ENCODE results near the gene TMEM235. TPM values are rescaled to one million over a fixed set of nuclear protein-coding genes. Genes with fewer than 3 reads are reported as not detected.
A peak's percentile ranks its signal among the peaks of the same experiment; 100 is the strongest.

The TMEM235 gene
- total and polyA plus RNA-seq, 9 of the 15 experiments (the other 6 are each of a cell fraction or from before 2014, with no cell fraction given), result not detected

DNA sequence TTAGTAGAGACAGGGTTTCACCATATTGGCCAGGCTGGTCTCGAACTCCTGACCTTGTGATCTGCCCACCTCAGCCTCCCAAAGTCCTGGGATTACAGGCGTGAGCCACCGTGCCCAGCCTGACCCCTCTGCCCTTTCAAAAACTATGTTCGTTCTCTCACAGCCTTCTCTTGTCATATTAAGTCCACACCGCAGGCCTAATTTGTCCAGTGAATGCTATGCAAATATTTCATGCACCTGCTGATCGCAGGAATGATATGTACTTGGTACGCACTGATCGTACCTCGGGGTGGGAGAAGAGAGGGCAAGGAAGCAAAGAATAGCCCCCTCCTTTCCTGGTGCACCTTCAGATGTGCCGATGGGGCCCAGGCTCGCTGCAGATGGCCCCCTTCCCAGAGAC is 20.4 kb upstream of the TMEM235 start (continued):
- TF ChIP-seq TCFL5 (CRISPR knock-in tag; conservative IDR thresholded peaks at IDR 0.05), result no peak

DNA sequence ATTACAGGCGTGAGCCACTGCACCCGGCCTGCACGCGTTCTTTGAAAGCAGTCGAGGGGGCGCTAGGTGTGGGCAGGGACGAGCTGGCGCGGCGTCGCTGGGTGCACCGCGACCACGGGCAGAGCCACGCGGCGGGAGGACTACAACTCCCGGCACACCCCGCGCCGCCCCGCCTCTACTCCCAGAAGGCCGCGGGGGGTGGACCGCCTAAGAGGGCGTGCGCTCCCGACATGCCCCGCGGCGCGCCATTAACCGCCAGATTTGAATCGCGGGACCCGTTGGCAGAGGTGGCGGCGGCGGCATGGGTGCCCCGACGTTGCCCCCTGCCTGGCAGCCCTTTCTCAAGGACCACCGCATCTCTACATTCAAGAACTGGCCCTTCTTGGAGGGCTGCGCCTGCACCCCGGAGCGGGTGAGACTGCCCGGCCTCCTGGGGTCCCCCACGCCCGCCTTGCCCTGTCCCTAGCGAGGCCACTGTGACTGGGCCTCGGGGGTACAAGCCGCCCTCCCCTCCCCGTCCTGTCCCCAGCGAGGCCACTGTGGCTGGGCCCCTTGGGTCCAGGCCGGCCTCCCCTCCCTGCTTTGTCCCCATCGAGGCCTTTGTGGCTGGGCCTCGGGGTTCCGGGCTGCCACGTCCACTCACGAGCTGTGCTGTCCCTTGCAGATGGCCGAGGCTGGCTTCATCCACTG is 17.3 kb upstream of the TMEM235 start, which contains the start of gene BIRC5:
Gene BIRC5 (plus strand): TSS at position 238 of the 690 bp plus-strand sequence. CDS start 64 bp downstream, at position 302.
- peak within 1 kb of the TSS; percentile 97 for H3K27ac ChIP-seq (ENCODE audit: extremely low read depth, low read depth, low read length)
- in situ Hi-C loops (cut with MboI), result no loop called here
- H3K79me2 ChIP-seq (ENCODE audit: control insufficient read depth, insufficient read depth, low read length), result peaks cover 29% of the 10 kb centered on the region
- peak within 1 kb of the TSS; percentile 97 to 99 for H3K9ac ChIP-seq (ENCODE audit: insufficient read depth in 1 of 2, low read depth in 2 of 2, low read length in 2 of 2)
- no peaks in the 10 kb centered on the region for H3K9me3 ChIP-seq (replicated peaks; ENCODE audit: control insufficient read depth, insufficient read depth, low read depth, low read length)
- DNase-seq (ENCODE audit: extremely low read depth in 1 of 4, low spot score in 3 of 4), result peak; percentile 93 to 96 (median 96)
- TSS peak; percentile 67 for BruUV-seq (replicated peaks)
- ChIA-PET CTCF (ENCODE audit: low intra/inter-chr PET ratio) (no interaction called here), POLR2A (interaction anchor here (0.6 to 3.8 kb wide), 7 partner anchors 10 to 37 kb away, joined by 3 to 30 read pairs (median 3); no protein-coding TSS in a partner anchor)
- WGBS (ENCODE audit: insufficient coverage, low coverage, missing lambda C conversion rate), result under 1% methylated on average over 43 of the region's 60 CpGs
- H3K27me3 ChIP-seq (ENCODE audit: control insufficient read depth in 2 of 2, insufficient read depth in 2 of 2, low read length in 2 of 2), result no peaks in the 10 kb centered on the region; a peak in 1 of 5 replicates
- H4K20me1 ChIP-seq (replicated peaks; ENCODE audit: control insufficient read depth, insufficient read depth, low read length), result no peaks in the 10 kb centered on the region
- intact Hi-C loops (cut with micrococcal nuclease), result no loop called here
- H3K4me3 ChIP-seq, result peak within 1 kb of the TSS; percentile 74
- ATAC-seq, result peak; percentile 99
- peak; percentile 11 for FAIRE-seq
- H2AFZ ChIP-seq (ENCODE audit: low read depth, low read length), result peak within 1 kb of the TSS; percentile 99
- H3K4me1 ChIP-seq (replicated peaks in 1 of 2; ENCODE audit: control insufficient read depth in 2 of 2, insufficient read depth in 2 of 2, low read length in 2 of 2), result peaks cover 3 to 28% of the 10 kb centered on the region in 2 experiments; a peak in 4 of 5 replicates
- H3K36me3 ChIP-seq (ENCODE audit: control insufficient read depth, insufficient read depth, low read length), result peaks cover 28% of the 10 kb centered on the region; the same call in 2 of the 3 replicates
- H3K4me2 ChIP-seq (ENCODE audit: insufficient read depth, low read length), result peak within 1 kb of the TSS; percentile 97
- H3K9me1 ChIP-seq (ENCODE audit: control insufficient read depth, insufficient read depth, low read length), result no peaks in the 10 kb centered on the region
- TF ChIP-seq, protein P1, sequence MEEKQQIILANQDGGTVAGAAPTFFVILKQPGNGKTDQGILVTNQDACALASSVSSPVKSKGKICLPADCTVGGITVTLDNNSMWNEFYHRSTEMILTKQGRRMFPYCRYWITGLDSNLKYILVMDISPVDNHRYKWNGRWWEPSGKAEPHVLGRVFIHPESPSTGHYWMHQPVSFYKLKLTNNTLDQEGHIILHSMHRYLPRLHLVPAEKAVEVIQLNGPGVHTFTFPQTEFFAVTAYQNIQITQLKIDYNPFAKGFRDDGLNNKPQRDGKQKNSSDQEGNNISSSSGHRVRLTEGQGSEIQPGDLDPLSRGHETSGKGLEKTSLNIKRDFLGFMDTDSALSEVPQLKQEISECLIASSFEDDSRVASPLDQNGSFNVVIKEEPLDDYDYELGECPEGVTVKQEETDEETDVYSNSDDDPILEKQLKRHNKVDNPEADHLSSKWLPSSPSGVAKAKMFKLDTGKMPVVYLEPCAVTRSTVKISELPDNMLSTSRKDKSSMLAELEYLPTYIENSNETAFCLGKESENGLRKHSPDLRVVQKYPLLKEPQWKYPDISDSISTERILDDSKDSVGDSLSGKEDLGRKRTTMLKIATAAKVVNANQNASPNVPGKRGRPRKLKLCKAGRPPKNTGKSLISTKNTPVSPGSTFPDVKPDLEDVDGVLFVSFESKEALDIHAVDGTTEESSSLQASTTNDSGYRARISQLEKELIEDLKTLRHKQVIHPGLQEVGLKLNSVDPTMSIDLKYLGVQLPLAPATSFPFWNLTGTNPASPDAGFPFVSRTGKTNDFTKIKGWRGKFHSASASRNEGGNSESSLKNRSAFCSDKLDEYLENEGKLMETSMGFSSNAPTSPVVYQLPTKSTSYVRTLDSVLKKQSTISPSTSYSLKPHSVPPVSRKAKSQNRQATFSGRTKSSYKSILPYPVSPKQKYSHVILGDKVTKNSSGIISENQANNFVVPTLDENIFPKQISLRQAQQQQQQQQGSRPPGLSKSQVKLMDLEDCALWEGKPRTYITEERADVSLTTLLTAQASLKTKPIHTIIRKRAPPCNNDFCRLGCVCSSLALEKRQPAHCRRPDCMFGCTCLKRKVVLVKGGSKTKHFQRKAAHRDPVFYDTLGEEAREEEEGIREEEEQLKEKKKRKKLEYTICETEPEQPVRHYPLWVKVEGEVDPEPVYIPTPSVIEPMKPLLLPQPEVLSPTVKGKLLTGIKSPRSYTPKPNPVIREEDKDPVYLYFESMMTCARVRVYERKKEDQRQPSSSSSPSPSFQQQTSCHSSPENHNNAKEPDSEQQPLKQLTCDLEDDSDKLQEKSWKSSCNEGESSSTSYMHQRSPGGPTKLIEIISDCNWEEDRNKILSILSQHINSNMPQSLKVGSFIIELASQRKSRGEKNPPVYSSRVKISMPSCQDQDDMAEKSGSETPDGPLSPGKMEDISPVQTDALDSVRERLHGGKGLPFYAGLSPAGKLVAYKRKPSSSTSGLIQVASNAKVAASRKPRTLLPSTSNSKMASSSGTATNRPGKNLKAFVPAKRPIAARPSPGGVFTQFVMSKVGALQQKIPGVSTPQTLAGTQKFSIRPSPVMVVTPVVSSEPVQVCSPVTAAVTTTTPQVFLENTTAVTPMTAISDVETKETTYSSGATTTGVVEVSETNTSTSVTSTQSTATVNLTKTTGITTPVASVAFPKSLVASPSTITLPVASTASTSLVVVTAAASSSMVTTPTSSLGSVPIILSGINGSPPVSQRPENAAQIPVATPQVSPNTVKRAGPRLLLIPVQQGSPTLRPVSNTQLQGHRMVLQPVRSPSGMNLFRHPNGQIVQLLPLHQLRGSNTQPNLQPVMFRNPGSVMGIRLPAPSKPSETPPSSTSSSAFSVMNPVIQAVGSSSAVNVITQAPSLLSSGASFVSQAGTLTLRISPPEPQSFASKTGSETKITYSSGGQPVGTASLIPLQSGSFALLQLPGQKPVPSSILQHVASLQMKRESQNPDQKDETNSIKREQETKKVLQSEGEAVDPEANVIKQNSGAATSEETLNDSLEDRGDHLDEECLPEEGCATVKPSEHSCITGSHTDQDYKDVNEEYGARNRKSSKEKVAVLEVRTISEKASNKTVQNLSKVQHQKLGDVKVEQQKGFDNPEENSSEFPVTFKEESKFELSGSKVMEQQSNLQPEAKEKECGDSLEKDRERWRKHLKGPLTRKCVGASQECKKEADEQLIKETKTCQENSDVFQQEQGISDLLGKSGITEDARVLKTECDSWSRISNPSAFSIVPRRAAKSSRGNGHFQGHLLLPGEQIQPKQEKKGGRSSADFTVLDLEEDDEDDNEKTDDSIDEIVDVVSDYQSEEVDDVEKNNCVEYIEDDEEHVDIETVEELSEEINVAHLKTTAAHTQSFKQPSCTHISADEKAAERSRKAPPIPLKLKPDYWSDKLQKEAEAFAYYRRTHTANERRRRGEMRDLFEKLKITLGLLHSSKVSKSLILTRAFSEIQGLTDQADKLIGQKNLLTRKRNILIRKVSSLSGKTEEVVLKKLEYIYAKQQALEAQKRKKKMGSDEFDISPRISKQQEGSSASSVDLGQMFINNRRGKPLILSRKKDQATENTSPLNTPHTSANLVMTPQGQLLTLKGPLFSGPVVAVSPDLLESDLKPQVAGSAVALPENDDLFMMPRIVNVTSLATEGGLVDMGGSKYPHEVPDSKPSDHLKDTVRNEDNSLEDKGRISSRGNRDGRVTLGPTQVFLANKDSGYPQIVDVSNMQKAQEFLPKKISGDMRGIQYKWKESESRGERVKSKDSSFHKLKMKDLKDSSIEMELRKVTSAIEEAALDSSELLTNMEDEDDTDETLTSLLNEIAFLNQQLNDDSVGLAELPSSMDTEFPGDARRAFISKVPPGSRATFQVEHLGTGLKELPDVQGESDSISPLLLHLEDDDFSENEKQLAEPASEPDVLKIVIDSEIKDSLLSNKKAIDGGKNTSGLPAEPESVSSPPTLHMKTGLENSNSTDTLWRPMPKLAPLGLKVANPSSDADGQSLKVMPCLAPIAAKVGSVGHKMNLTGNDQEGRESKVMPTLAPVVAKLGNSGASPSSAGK (IDR thresholded peaks at IDR 0.05), result peak; percentile 77
- TF ChIP-seq CXXC5 (CRISPR knock-in tag; IDR thresholded peaks at IDR 0.05), result peak; percentile 94
- TF ChIP-seq, protein P2, sequence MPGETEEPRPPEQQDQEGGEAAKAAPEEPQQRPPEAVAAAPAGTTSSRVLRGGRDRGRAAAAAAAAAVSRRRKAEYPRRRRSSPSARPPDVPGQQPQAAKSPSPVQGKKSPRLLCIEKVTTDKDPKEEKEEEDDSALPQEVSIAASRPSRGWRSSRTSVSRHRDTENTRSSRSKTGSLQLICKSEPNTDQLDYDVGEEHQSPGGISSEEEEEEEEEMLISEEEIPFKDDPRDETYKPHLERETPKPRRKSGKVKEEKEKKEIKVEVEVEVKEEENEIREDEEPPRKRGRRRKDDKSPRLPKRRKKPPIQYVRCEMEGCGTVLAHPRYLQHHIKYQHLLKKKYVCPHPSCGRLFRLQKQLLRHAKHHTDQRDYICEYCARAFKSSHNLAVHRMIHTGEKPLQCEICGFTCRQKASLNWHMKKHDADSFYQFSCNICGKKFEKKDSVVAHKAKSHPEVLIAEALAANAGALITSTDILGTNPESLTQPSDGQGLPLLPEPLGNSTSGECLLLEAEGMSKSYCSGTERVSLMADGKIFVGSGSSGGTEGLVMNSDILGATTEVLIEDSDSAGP (CRISPR knock-in tag; IDR thresholded peaks at IDR 0.05), result no peak
- TF ChIP-seq, protein P3, sequence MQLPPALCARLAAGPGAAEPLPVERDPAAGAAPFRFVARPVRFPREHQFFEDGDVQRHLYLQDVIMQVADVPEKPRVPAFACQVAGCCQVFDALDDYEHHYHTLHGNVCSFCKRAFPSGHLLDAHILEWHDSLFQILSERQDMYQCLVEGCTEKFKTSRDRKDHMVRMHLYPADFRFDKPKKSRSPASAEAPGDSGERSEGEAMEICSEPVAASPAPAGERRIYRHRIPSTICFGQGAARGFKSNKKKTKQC (CRISPR knock-in tag; IDR thresholded peaks at IDR 0.05), result peak; percentile 19; the same call in 1 of the 2 replicates
